HG03354 (cell line): ENCODE results near the gene SP6.

Experiments
- ATAC-seq: cut with Tn5 transposase; IDR thresholded peaks from one replicate; pipeline ENCODE4 v1.9.1; 2021; ENCODE audit warnings: mild to moderate bottlenecking; ENCODE audit not compliant: unreplicated experiment, poor library complexity, severe bottlenecking

Gene SP6

DNA sequence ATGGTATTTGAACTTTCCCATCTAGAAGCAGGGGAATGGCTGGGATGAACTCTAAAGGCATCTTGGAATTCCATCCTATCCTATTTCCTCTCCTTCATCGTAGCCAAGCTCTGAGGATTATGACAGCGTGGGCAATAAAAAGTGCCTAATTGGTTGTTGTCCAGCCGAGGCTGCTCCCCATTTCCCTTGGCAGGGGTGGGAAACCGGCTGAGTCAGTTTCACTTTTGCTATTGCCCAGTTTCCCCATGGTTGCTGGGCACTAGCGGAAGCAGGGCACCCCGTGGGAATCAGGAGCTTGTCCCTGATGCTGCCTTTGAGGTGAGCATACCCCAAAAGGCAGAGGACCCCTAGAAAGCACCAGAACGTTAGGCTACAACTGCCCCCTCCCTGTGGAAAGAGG lies 31.3 kb upstream of the SP6 start:
- ATAC-seq, result no peak

GRCh38 chr17:47879776-47880454 lies 29.0 kb upstream of the SP6 start:
- ATAC-seq, result no peak

- no peak for ATAC-seq
Measured at GRCh38 chr17:47879028-47879585, 28.1 kb upstream of the SP6 start.

GRCh38 chr17:47878203-47879027 lies 27.5 kb upstream of the SP6 start:
- no peak for ATAC-seq

GRCh38 chr17:47877368-47878034 lies 26.5 kb upstream of the SP6 start:
- ATAC-seq, result no peak

- no peak for ATAC-seq
Measured at GRCh38 chr17:47875011-47875985, 24.3 kb upstream of the SP6 start.

GRCh38 chr17:47873200-47874090 lies 22.5 kb upstream of the SP6 start:
- no peak for ATAC-seq

DNA sequence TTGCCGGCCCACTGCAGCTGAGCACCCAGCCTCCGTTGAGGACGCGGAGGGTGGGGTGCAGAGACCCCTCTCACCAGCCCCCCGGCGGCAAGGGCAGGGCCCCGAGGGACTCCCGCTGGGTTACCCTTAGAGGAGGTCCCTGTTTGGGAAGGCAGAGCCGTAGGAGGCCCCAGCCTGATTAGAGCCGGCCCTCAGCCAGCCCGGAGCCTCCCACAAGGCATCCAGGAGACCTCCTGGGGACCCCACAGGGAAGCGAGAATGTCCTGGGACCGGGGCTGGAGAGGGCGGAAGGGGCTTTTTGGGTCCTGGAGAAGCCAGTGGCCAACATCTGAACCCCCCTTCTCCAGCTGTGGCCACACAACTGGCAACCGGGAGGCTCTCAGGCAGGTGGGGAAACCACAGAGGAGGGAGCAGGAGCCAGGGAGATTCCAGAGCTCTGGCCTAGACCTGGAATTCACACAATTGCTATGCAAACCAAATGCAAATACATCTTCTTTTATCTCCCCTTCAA lies 21.7 kb upstream of the SP6 start:
- no peak for ATAC-seq

GRCh38 chr17:47872019-47872650 lies 21.2 kb upstream of the SP6 start:
- no peak for ATAC-seq

GRCh38 chr17:47871048-47871447 lies 20.1 kb upstream of the SP6 start:
- ATAC-seq, result no peak

GRCh38 chr17:47870056-47870455 lies 19.1 kb upstream of the SP6 start:
- ATAC-seq, result no peak

DNA sequence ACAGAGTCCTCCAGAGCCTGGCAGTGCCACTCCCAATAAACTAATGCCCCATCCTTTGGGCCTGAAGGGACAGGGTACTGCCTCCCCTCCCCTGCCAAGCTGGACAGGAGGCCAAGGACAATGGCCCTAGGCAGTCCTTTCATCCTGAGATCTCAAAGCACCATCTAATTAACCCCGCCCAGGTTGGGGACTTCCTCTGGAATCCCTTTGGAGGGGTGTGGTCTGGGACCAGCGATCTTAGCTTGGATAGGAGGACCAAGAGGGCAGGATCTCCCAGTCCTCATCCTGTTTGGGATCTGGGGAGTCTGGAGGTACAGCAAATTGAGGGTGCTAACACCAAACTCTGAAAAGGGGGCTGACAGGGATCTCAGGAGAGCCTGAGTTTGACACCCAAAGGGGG lies 18.2 kb upstream of the SP6 start:
- no peak for ATAC-seq

DNA sequence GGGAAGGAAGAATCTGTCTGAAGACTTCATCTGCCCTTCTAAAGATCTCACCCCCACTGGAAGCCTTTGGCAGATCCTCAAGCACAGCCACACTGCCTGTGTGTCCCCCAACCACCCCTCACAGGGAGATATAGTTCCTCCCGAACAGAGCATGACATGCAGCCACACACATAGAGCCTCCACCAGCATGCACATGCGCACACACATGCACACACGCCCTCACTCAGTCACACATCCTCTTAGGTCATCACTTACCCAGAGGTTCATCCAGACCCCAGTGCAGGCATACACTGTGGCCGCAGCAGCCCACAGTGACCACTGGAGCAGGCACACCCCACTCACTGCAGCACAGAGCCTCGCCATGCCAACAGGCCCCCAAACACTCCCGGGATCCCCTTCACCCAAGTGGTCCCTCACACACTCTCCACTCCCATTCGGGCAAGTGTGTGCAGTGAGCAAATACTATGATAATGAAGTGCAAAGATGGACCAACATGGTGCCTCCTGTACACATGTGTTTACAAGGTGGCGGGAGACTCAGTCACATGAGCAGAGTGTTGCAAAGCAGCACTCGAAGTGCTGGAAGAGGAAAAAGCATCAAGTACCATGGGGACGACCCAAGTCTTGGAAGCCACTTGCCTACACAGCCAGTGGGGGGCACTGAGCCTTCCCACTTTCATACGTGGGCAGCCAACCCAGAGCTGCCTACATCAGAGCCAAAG lies 17.0 kb upstream of the SP6 start:
- no peak for ATAC-seq

DNA sequence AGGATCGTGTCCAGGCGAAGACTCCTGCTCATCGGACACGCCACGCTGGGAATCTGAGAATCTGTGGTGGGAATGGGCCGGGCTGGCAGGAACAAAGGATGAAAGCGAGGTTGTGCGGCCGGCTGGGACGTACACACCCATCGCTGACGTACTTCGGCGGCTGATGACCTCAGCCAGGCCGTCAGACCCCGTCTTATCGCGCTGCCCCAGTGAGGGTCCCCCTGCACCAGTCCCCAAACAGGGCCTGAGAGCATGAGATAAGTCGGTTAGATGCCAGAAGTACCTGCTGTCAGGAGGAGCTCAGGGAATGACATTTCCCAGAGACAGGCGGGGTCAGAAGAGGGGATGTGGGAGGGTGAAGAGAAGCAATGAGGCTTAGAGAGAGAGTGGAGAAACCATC lies 16.0 kb upstream of the SP6 start:
- no peak for ATAC-seq

DNA sequence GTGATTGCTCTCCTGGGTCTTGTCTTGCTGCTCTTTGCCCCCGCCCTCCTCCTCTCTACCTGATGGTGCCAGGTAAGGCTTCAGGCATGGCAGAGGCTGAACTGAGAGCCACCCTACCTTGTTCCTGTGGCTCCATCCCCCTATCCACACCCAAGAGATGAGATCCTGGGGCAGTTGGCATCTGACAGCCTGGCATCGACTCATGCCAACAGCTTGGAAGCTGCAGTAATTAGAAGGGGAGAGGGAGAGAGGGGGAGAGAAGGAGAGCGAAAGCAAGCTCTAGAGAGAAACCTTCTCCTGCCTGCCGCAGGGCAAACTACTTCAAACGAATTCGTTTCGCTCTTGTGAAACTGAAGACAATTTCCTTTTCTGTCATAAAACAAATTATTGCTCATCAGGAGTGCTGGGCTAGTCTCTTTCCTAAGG lies 13.8 kb upstream of the SP6 start:
- no peak for ATAC-seq

GRCh38 chr17:47862621-47863440 lies 11.9 kb upstream of the SP6 start:
- ATAC-seq, result no peak
